ENCODE measurements around the gene ZNF484.
"Not testable (repeated sequence)": the region's sequence is repeated elsewhere in the genome, so short reads cannot be mapped to it uniquely, and the experiment has no call there.

The ZNF484 gene

GRCh38 chr9:92911511-92912475 is 34.0 kb upstream of the ZNF484 start:
- no peaks in the 10 kb centered on the region for H3F3A ChIP-seq (ENCODE audit: insufficient read depth)
- no peaks in the 10 kb centered on the region for H3K36me3 ChIP-seq (ENCODE audit: low read length)
- H3K9me2 ChIP-seq (replicated peaks; ENCODE audit: insufficient read depth, low read length): no peaks in the 10 kb centered on the region
- H3K27me3 ChIP-seq (ENCODE audit: low read length): no peaks in the 10 kb centered on the region
- H3K4me2 ChIP-seq (ENCODE audit: low read depth, low read length, poor library complexity, severe bottlenecking): no peak overlapping the region
- no peak overlapping the region for H3K9ac ChIP-seq (ENCODE audit: low read length)
- H2AFZ ChIP-seq (ENCODE audit: low read depth, low read length, severe bottlenecking): no peak overlapping the region
- H3K4me3 ChIP-seq (ENCODE audit: insufficient read depth, low read length, poor library complexity, severe bottlenecking): no peak overlapping the region
- no peaks in the 10 kb centered on the region for H3K79me2 ChIP-seq (ENCODE audit: insufficient read depth, low read length)
- TF ChIP-seq CTCF (IDR thresholded peaks at IDR 0.05; ENCODE audit: insufficient read depth, low read length, poor library complexity, severe bottlenecking): no peak
- no peak overlapping the region for H3K27ac ChIP-seq (ENCODE audit: low read depth, low read length)
- H3K9me3 ChIP-seq (ENCODE audit: insufficient read depth, low read length): no peaks in the 10 kb centered on the region
- H4K20me1 ChIP-seq (ENCODE audit: low read depth, low read length): no peaks in the 10 kb centered on the region

GRCh38 chr9:92905137-92905536 is 27.3 kb upstream of the ZNF484 start:
- H3K9ac ChIP-seq (ENCODE audit: low read length); H3K9me3 ChIP-seq (ENCODE audit: insufficient read depth, low read length); H2AFZ ChIP-seq (ENCODE audit: low read depth, low read length, severe bottlenecking); H4K20me1 ChIP-seq (ENCODE audit: low read depth, low read length); H3K4me2 ChIP-seq (ENCODE audit: low read depth, low read length, poor library complexity, severe bottlenecking); H3K4me3 ChIP-seq (ENCODE audit: insufficient read depth, low read length, poor library complexity, severe bottlenecking); H3K27me3 ChIP-seq (ENCODE audit: low read length); H3K9me2 ChIP-seq (replicated peaks; ENCODE audit: insufficient read depth, low read length); H3K27ac ChIP-seq (ENCODE audit: low read depth, low read length); H3K79me2 ChIP-seq (ENCODE audit: insufficient read depth, low read length); H3F3A ChIP-seq (ENCODE audit: insufficient read depth); H3K36me3 ChIP-seq (ENCODE audit: low read length): not testable (repeated sequence)

GRCh38 chr9:92897323-92897722 is 19.5 kb upstream of the ZNF484 start:
- no peak overlapping the region for H2AFZ ChIP-seq (ENCODE audit: low read depth, low read length, severe bottlenecking)
- H3F3A ChIP-seq (ENCODE audit: insufficient read depth): no peaks in the 10 kb centered on the region
- no peak overlapping the region for H3K9ac ChIP-seq (ENCODE audit: low read length)
- H3K27ac ChIP-seq (ENCODE audit: low read depth, low read length): no peak overlapping the region
- TF ChIP-seq CTCF (IDR thresholded peaks at IDR 0.05; ENCODE audit: insufficient read depth, low read length, poor library complexity, severe bottlenecking) (no peak), EZH2phosphoT487 (conservative IDR thresholded peaks at IDR 0.05; ENCODE audit: low read length) (no peak)
- no peaks in the 10 kb centered on the region for H3K36me3 ChIP-seq (ENCODE audit: low read length)
- no peak overlapping the region for H3K4me2 ChIP-seq (ENCODE audit: low read depth, low read length, poor library complexity, severe bottlenecking)
- no peaks in the 10 kb centered on the region for H3K79me2 ChIP-seq (ENCODE audit: insufficient read depth, low read length)
- no peaks in the 10 kb centered on the region for H4K20me1 ChIP-seq (ENCODE audit: low read depth, low read length)
- no peaks in the 10 kb centered on the region for H3K27me3 ChIP-seq (ENCODE audit: low read length)
- H3K9me2 ChIP-seq (replicated peaks; ENCODE audit: insufficient read depth, low read length): no peaks in the 10 kb centered on the region
- no peaks in the 10 kb centered on the region for H3K9me3 ChIP-seq (ENCODE audit: insufficient read depth, low read length)
- H3K4me3 ChIP-seq (ENCODE audit: insufficient read depth, low read length, poor library complexity, severe bottlenecking): no peak overlapping the region

- TF ChIP-seq CTCF (IDR thresholded peaks at IDR 0.05; ENCODE audit: insufficient read depth, low read length, poor library complexity, severe bottlenecking) (no peak), EZH2phosphoT487 (conservative IDR thresholded peaks at IDR 0.05; ENCODE audit: low read length) (no peak)
These were observed 18.1 kb upstream of the ZNF484 start for GRCh38 chr9:92895812-92896436.

More at GRCh38 chr9:92895812-92896436, 18.1 kb upstream of the ZNF484 start:
- Histone ChIP-seq H3K4me3 (ENCODE audit: insufficient read depth, low read length, poor library complexity, severe bottlenecking) (no peak overlapping the region), H3F3A (ENCODE audit: insufficient read depth) (no peaks in the 10 kb centered on the region), H3K4me2 (ENCODE audit: low read depth, low read length, poor library complexity, severe bottlenecking) (no peak overlapping the region), H3K9ac (ENCODE audit: low read length) (no peak overlapping the region), H4K20me1 (ENCODE audit: low read depth, low read length) (no peaks in the 10 kb centered on the region), H3K27me3 (ENCODE audit: low read length) (no peaks in the 10 kb centered on the region), H3K36me3 (ENCODE audit: low read length) (no peaks in the 10 kb centered on the region), H3K9me3 (ENCODE audit: insufficient read depth, low read length) (no peaks in the 10 kb centered on the region), H2AFZ (ENCODE audit: low read depth, low read length, severe bottlenecking) (no peak overlapping the region), H3K79me2 (ENCODE audit: insufficient read depth, low read length) (no peaks in the 10 kb centered on the region), H3K27ac (ENCODE audit: low read depth, low read length) (no peak overlapping the region), H3K9me2 (replicated peaks; ENCODE audit: insufficient read depth, low read length) (no peaks in the 10 kb centered on the region)

Data from SU-DHL-6 (cell line).